Coronary artery (tissue), 2 donors: ENCODE data around the gene PSD.

ENCODE experiments used
- DNase-seq: peaks from one replicate; pipeline ENCODE4 v3.0.0-alpha.2; 2017; ENCODE audit warnings: low spot score
- H3K27ac ChIP-seq, 2 donors: fragments of 200-600 bp; sonication (generic); one replicate each; pipeline ENCODE4 v1.5.1; 2016 to 2019
- H3K4me3 ChIP-seq: fragments of 200-600 bp; sonication (generic); 2 replicates; pipeline ENCODE4 v1.5.1; 2016; ENCODE audit warnings: mild to moderate bottlenecking, moderate library complexity
- TF ChIP-seq, protein P1 (sequence below): fragments of 200-600 bp; sonication (generic); IDR thresholded peaks from one replicate; pipeline ENCODE4 v1.5.1; 2019; ENCODE audit warnings: antibody characterized with exemption

The PSD gene

DNA sequence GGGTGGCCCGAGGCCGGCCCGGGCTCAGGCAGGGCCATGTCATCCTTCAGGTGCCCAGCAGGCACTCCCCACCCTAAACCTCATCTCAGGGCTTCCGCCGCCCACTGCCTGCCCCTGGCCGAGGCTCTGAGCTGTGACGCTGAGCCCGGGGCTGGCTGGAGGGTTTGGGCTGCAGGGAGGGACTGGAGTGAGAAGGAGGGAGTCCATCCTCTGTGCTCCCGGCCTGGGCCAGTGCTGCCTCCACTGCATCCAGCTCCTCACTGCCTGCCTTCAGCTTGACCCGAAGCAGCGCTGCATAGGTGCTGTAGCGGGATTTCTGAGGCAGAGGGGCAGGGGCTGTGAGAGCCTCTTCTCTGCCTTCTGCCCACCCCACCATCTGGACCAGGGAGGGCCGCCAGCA, 15.5 kb downstream of the PSD start:
- no peak for DNase-seq
- TF ChIP-seq, protein P1, sequence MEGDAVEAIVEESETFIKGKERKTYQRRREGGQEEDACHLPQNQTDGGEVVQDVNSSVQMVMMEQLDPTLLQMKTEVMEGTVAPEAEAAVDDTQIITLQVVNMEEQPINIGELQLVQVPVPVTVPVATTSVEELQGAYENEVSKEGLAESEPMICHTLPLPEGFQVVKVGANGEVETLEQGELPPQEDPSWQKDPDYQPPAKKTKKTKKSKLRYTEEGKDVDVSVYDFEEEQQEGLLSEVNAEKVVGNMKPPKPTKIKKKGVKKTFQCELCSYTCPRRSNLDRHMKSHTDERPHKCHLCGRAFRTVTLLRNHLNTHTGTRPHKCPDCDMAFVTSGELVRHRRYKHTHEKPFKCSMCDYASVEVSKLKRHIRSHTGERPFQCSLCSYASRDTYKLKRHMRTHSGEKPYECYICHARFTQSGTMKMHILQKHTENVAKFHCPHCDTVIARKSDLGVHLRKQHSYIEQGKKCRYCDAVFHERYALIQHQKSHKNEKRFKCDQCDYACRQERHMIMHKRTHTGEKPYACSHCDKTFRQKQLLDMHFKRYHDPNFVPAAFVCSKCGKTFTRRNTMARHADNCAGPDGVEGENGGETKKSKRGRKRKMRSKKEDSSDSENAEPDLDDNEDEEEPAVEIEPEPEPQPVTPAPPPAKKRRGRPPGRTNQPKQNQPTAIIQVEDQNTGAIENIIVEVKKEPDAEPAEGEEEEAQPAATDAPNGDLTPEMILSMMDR, result no peak
- Histone ChIP-seq H3K27ac (no peak overlapping the region), H3K4me3 (no peak overlapping the region)

DNA sequence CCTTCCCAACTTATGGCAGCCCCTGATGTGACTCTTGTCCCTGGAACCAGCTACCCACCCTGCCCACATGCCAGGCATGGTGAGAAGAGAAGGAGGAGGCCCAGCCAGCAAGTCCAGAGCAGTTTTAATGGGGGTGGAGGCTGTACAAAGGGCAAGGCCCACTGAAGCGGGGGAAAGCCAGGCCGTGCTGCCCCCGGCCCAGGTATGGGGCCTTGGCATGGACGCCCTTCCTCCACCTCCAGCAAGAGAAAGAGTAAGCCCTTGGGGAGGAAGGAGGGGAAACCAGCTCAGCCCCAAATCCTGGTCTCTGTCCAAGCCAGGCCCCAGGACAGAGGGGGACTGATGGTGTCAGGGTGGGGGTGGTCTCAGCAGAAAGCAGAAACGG, 16.1 kb downstream of the PSD start:
- H3K4me3 ChIP-seq, result no peak overlapping the region
- H3K27ac ChIP-seq, result no peak overlapping the region
- TF ChIP-seq, protein P1, result no peak
- DNase-seq, result no peak

DNA sequence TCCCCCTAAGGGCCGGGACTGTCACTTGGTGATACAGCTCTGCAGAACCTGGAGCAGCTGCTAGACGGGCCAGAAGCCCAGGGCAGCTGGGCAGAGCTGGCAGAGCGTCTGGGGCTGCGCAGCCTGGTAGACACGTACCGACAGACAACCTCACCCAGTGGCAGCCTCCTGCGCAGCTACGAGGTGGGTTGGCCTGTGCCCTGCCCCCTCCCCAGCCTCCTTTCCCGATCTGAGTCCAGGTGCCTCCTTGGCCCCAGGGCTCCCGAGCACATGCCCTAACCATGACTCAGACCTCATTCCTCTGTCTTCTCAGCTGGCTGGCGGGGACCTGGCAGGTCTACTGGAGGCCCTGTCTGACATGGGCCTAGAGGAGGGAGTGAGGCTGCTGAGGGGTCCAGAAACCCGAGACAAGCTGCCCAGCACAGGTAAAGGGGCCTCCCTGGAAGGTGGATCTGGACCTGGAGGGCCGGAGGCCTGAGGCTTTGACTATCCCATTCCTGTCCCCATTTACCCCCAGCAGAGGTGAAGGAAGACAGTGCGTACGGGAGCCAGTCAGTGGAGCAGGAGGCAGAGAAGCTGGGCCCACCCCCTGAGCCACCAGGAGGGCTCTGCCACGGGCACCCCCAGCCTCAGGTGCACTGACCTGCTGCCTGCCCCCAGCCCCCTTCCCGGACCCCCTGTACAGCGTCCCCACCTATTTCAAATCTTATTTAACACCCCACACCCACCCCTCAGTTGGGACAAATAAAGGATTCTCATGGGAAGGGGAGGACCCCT, 16.7 kb downstream of the PSD start:
- DNase-seq, result no peak
- Histone ChIP-seq H3K27ac (no peak overlapping the region), H3K4me3 (no peak overlapping the region)
- TF ChIP-seq, protein P1, result no peak

DNA sequence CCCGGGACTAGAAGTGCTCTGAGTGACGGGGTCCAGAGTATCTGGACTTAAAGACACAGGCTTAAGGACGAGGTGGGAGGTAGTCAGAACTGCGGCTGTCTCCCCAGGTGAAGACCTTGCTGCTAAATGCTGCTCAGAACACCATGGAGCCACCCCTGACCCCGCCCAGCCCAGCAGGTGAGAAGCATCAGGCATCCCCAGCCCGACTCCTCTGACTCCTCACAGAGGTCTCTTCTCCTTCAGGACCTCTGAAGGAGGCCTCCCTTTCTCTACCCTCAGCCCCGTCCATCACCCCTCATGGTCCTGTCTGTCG, 17.3 kb downstream of the PSD start:
- Histone ChIP-seq H3K27ac (no peak overlapping the region), H3K4me3 (no peak overlapping the region)
- DNase-seq, result no peak
- TF ChIP-seq, protein P1, result no peak

DNA sequence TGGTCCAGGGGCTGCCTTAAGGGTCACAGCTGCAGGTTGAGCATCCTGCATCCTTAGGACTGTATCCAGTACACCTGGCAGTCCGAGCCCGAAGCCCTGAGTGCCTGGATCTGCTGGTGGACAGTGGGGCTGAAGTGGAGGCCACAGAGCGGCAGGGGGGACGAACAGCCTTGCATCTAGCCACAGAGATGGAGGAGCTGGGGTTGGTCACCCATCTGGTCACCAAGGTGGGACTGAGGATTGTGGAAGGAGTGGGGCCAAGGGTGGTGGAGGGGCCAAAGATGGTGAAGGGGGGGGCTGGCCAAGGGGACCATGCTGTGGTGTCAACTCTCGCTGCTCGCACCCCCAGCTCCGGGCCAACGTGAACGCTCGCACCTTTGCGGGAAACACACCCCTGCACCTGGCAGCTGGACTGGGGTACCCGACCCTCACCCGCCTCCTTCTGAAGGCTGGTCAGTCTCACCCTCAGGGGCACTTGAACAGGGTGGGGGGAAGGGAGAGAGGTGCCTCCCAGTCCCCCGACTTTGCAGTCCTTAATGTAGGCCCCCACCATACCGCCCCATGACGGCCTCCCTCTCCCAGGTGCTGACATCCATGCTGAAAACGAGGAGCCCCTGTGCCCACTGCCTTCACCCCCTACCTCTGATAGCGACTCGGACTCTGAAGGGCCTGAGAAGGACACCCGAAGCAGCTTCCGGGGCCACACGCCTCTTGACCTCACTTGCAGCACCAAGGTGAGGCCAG, 17.8 kb downstream of the PSD start:
- Histone ChIP-seq H3K4me3 (no peak overlapping the region), H3K27ac (no peak overlapping the region)
- TF ChIP-seq, protein P1, result no peak
- DNase-seq, result no peak

DNA sequence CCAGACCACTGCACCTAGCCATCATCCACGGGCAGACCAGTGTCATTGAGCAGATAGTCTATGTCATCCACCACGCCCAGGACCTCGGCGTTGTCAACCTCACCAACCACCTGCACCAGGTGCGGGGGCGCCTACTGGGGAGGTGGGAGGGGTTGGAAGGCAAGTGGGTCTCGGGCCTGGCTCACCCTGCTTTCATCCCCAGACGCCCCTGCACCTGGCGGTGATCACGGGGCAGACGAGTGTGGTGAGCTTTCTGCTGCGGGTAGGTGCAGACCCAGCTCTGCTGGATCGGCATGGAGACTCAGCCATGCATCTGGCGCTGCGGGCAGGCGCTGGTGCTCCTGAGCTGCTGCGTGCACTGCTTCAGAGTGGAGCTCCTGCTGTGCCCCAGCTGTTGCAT, 18.5 kb downstream of the PSD start:
- TF ChIP-seq, protein P1, result no peak
- Histone ChIP-seq H3K27ac (peak overlapping the region in 1 of 2 donors; percentile 96), H3K4me3 (peak overlapping the region; percentile 89)
- no peak for DNase-seq
